HG03432 (cell line): Measurements from ENCODE around the gene IP6K2.

Source experiments
- ATAC-seq: cut with Tn5 transposase; IDR thresholded peaks from one replicate; pipeline ENCODE4 v1.9.1; 2021; ENCODE audit warnings: mild to moderate bottlenecking, moderate library complexity; ENCODE audit not compliant: unreplicated experiment

Gene IP6K2

DNA sequence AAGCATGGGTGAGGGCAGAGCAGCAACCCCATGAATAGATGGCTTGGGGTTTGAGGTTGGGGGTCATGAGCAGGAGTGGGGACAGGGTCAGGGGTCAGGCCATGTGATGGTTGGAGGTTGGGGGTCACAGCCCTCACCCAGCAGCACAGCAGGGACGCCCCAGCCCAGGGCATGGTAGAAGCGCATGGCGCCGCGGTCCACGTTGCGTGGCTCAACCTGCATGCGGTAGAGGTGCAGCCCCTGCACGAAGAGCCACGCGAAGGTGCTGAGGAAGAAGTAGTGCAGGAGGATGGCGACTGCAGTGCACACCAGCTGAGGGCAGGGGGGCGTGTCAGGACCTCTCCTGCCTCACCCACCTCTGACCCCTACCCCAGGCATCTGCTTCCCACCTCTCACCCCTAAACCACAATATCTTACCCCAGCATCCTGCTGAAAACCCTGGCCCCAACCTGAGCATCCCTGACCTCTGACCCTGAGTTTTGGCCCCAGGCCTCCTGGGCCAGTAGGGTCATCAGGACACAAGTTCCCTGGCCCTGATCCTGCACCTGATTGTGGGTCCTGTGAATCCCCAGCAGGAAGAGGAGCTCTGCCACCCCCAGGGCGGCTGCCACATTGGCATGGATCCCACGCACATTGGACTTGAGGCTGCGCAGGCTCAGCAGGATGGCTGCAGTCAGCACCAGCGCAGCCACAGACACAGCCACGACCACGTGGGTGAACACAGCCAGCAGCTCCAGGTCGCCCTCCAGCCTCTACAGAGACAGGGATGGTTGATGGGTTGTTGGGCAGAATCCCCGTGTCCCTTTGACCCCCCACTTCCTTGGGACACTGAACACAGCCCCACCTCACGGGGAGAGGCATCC, 71.9 kb downstream of the IP6K2 start:
- ATAC-seq: no peak

DNA sequence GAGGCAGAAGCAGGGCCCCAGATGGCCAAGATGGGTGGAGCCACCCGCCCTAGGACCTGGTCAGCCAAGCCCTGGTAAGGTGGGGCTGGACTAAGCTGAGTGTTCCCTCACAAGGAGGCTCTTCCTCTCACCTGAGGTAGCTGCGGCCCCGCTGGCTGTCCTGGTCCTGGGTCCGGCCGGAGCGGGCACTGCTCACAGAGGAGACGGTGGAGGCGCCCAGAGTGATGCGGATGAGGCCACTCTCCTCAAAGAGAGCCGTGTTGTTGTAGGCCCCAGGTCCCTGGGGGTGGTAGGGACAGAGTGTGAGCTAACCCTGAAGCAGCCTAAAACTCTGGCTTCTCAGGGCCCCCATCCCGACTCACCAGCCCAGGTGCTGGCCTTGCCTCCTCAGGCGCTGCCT, 74.4 kb downstream of the IP6K2 start:
- ATAC-seq: no peak

DNA sequence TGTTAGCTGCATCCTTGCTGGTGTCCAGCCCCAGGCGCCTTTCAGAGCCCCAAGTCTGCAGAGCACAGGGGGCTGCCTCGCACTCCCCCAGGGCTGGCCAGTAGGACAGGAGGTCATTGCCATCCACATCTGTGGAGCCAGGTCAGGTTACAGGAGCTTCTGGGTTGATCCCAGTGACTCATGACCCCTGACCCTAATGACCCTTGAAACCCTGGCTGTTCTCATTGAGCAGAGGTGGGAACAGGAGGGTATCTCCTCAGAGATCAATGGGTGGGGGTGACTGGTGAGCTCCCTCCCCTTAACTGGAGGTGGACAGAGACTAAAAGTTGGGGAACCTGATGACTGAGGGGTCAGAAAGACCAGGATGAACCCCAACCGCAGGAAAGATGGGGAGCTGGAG, 75.6 kb downstream of the IP6K2 start:
- ATAC-seq: no peak

DNA sequence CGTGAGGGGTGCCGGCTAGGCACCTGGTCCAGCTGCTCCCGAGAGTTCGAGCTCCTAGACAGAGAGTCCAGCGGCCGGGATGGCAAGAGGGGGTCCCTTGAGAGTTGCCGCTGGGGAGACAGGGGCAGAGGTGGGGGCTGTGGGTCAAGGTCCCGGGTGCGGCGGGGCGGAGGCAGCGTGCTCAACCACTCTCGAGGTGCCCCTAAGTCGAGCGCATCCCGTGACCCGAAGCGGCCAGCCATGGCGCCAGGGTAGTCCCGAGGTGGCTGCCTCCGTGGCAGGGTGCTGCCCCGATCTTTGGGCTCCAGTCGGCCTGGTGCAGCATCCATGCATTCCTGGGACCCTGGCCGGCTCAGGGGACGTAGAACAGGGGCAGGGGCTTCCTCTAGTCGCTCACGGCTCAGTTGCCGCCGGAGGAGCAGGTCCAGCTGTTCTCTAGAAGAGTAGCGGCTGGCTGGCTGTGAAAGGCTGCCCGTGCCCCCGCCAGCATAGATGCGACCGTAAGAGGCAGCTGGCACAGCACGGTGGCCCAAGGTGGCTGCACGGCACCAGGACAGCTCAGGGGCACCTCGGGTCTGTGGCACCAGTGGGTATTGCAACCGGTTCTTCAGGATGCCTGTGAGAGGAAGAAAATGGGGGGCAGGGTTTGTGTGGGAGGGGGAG, 76.9 kb downstream of the IP6K2 start:
- no peak for ATAC-seq
